ENCODE measurements around the gene HRH1. TPM values are rescaled to one million over a fixed set of nuclear protein-coding genes. Genes with fewer than 3 reads are reported as not detected.

HRH1 gene
- total and polyA plus RNA-seq, 2 donors (not counting 1 experiment from before 2014, with no cell fraction given), result not detected

DNA sequence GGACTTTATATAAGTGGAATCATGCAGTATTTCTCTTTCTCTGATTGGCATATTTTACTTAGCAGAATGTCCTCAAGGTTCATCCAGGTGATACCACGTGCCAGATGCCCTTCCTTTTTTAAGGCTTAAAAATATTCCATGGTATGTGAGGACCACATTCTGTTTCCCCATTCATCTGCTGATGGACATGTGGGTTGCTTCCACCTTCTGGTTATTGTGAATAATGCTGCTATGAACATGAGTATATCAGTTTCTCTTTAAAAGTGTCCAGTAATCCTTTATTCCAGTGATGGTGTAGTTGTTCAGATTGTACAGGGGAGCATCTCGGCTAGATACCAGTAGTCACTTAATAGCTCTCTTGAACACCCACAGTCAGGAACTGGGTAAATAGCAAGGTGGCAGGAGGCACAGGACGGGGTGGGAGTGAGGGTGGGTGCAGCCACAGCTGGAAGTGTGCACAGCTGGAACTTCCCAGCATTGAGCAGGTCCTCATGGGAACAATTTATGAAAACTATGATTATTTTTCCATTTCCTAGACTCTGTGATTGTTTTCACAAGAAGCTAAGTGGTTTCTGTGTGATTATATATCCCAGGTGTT, 67.6 kb downstream of the HRH1 start:
- WGBS (ENCODE audit: insufficient coverage), result 100% methylated on average over 2 of the region's 3 CpGs
- CTCF ChIA-PET, result interaction anchor here (1.7 to 2.0 kb wide), 3 partner anchors 14 to 161 kb away, joined by 4 to 5 read pairs (median 4); no protein-coding TSS in a partner anchor
- Histone ChIP-seq H3K79me2 (ENCODE audit: control insufficient read depth, insufficient read depth, low read length) (no peaks in the 10 kb centered on the region), H3K36me3 (replicated peaks in 1 of 2; ENCODE audit: control extremely low read depth in 1 of 2, control insufficient read depth in 1 of 2, extremely low read depth in 1 of 2, insufficient read depth in 2 of 2, low read length in 1 of 2) (no peaks in the 10 kb centered on the region), H3K27ac (ENCODE audit: low read length in 2 of 2) (no peak overlapping the region), H3K9ac (ENCODE audit: low read length) (no peak overlapping the region), H4K20me1 (ENCODE audit: control insufficient read depth, insufficient read depth, low read length, poor library complexity, severe bottlenecking) (no peaks in the 10 kb centered on the region), H3K27me3 (replicated peaks in 1 of 4; ENCODE audit: control extremely low read depth in 1 of 4, control insufficient read depth in 3 of 4, insufficient read depth in 4 of 4, low read length in 3 of 4) (no peaks in the 10 kb centered on the region), H3K9me3 (ENCODE audit: control extremely low read depth in 1 of 3, control insufficient read depth in 2 of 3, insufficient read depth in 1 of 3, low read length in 2 of 3) (no peaks in the 10 kb centered on the region), H2AFZ (ENCODE audit: insufficient read depth, low read depth, low read length, poor library complexity, severe bottlenecking) (no peak overlapping the region), H3K4me2 (replicated peaks; ENCODE audit: low read depth, low read length, poor library complexity, severe bottlenecking) (no peak overlapping the region), H3K4me1 (ENCODE audit: control insufficient read depth in 2 of 2, insufficient read depth in 2 of 2, low read length in 2 of 2) (peaks cover under 1 to 8% of the 10 kb centered on the region in 2 donors), H3K4me3 (ENCODE audit: control extremely low read depth in 1 of 5, extremely low read depth in 1 of 5, insufficient read depth in 1 of 5, low read depth in 2 of 5, low read length in 4 of 5) (no peak overlapping the region)
- Mint-ChIP-seq H3K27ac (no peak overlapping the region), H3K4me1 (peaks cover 11% of the 10 kb centered on the region), H3K27me3 (peaks cover 8% of the 10 kb centered on the region), H3K4me3 (no peak overlapping the region), H3K9me3 (ENCODE audit: insufficient read depth) (no peaks in the 10 kb centered on the region)
- intact Hi-C loops (cut with micrococcal nuclease), result no loop called here
- no peak for DNase-seq
- POLR2A ChIA-PET, result no interaction called here
- no peak for ATAC-seq (ENCODE audit: low read depth)
- TF ChIP-seq EZH2 (IDR thresholded peaks at IDR 0.05; ENCODE audit: borderline replicate concordance, insufficient read depth, low read depth, low read length, poor library complexity, severe bottlenecking), result no peak
- no peak for TF ChIP-seq CTCF (IDR thresholded peaks at IDR 0.05)

- ChIA-PET CTCF (interaction anchor here (2.0 kb wide), 1 partner anchor 163 kb away, joined by 5 read pairs; no protein-coding TSS in a partner anchor), POLR2A (no interaction called here)
- peaks cover 8% of the 10 kb centered on the region for H3K27me3 Mint-ChIP-seq
- no peaks in the 10 kb centered on the region for H3K9me3 Mint-ChIP-seq (ENCODE audit: insufficient read depth)
- no peak overlapping the region for H3K27ac Mint-ChIP-seq
- H3K4me1 Mint-ChIP-seq, result peaks cover 17% of the 10 kb centered on the region
- intact Hi-C loops (cut with micrococcal nuclease), result no loop called here
- TF ChIP-seq CTCF (IDR thresholded peaks at IDR 0.05) (no peak), EZH2 (IDR thresholded peaks at IDR 0.05; ENCODE audit: borderline replicate concordance, insufficient read depth, low read depth, low read length, poor library complexity, severe bottlenecking) (no peak)
- Histone ChIP-seq H3K79me2 (ENCODE audit: control insufficient read depth, insufficient read depth, low read length) (no peaks in the 10 kb centered on the region), H3K27ac (ENCODE audit: low read length in 2 of 2) (no peak overlapping the region), H3K9ac (ENCODE audit: low read length) (no peak overlapping the region), H4K20me1 (ENCODE audit: control insufficient read depth, insufficient read depth, low read length, poor library complexity, severe bottlenecking) (no peaks in the 10 kb centered on the region), H2AFZ (ENCODE audit: insufficient read depth, low read depth, low read length, poor library complexity, severe bottlenecking) (no peak overlapping the region), H3K36me3 (replicated peaks in 1 of 2; ENCODE audit: control extremely low read depth in 1 of 2, control insufficient read depth in 1 of 2, extremely low read depth in 1 of 2, insufficient read depth in 2 of 2, low read length in 1 of 2) (no peaks in the 10 kb centered on the region), H3K4me3 (ENCODE audit: control extremely low read depth in 1 of 5, extremely low read depth in 1 of 5, insufficient read depth in 1 of 5, low read depth in 2 of 5, low read length in 4 of 5) (no peak overlapping the region), H3K9me3 (ENCODE audit: control extremely low read depth in 1 of 3, control insufficient read depth in 2 of 3, insufficient read depth in 1 of 3, low read length in 2 of 3) (no peaks in the 10 kb centered on the region), H3K27me3 (replicated peaks in 1 of 4; ENCODE audit: control extremely low read depth in 1 of 4, control insufficient read depth in 3 of 4, insufficient read depth in 4 of 4, low read length in 3 of 4) (no peaks in the 10 kb centered on the region), H3K4me1 (ENCODE audit: control insufficient read depth in 2 of 2, insufficient read depth in 2 of 2, low read length in 2 of 2) (peaks cover 9 to 17% of the 10 kb centered on the region in 2 donors), H3K4me2 (replicated peaks; ENCODE audit: low read depth, low read length, poor library complexity, severe bottlenecking) (no peak overlapping the region)
- ATAC-seq (ENCODE audit: low read depth) (no peak), DNase-seq (no peak)
- H3K4me3 Mint-ChIP-seq, result no peak overlapping the region
- 88% methylated on average over 3 of the region's 3 CpGs for WGBS (ENCODE audit: insufficient coverage)
Observed at GRCh38 chr3:11224010-11224409, 69.7 kb downstream of the HRH1 start.
